Subcutaneous abdominal adipose tissue (tissue), 5 donors: Measurements from ENCODE around the gene UQCRC1.

Experiments
- H3K27ac ChIP-seq: one replicate; pipeline ENCODE4 v1.7.0; 2013; ENCODE audit warnings: low read depth, mild to moderate bottlenecking, inconsistent platforms, low read length, moderate library complexity
- H3K27me3 ChIP-seq, 5 donors: one replicate each; pipeline ENCODE4 v1.7.0; 2013; ENCODE audit warnings: low read length in 5 of 5, inconsistent platforms in 1 of 5; ENCODE audit not compliant: control insufficient read depth in 5 of 5, insufficient read depth in 4 of 5
- H3K36me3 ChIP-seq, 5 donors: one replicate each; pipeline ENCODE4 v1.7.0; 2013; ENCODE audit warnings: low read length in 5 of 5; ENCODE audit not compliant: control insufficient read depth in 5 of 5, insufficient read depth in 5 of 5
- H3K4me1 ChIP-seq, 5 donors: one replicate each; pipeline ENCODE4 v1.7.0; 2013; ENCODE audit warnings: low read length in 5 of 5, mild to moderate bottlenecking in 3 of 5, moderate library complexity in 1 of 5; ENCODE audit not compliant: control insufficient read depth in 5 of 5, insufficient read depth in 5 of 5
- H3K4me3 ChIP-seq, 5 donors: one replicate each; pipeline ENCODE4 v1.7.0; 2013; ENCODE audit warnings: low read length in 5 of 5, low read depth in 1 of 5
- H3K9ac ChIP-seq, 5 donors: one replicate each; pipeline ENCODE4 v1.7.0; 2013; ENCODE audit warnings: low read length in 5 of 5, mild to moderate bottlenecking in 4 of 5, moderate library complexity in 3 of 5
- H3K9me3 ChIP-seq, 5 donors: one replicate each; pipeline ENCODE4 v1.7.0; 2013; ENCODE audit warnings: low read length in 5 of 5; ENCODE audit not compliant: control insufficient read depth in 5 of 5
- donor health status: healthy.
- donor health status: healthy.
- donor health status: healthy.
- donor health status: healthy.
- donor health status: healthy.

The UQCRC1 gene

GRCh38 chr3:48647714-48648113, 38.3 kb upstream of the UQCRC1 start:
- no peaks in the 10 kb centered on the region for H3K9me3 ChIP-seq
- peaks cover 0 to 4% (median 0%) of the 10 kb centered on the region in 5 donors for H3K27me3 ChIP-seq
- H3K27ac ChIP-seq = no peak overlapping the region
- no peak overlapping the region for H3K4me3 ChIP-seq
- no peaks in the 10 kb centered on the region for H3K4me1 ChIP-seq
- no peak overlapping the region for H3K9ac ChIP-seq
- no peaks in the 10 kb centered on the region for H3K36me3 ChIP-seq

GRCh38 chr3:48644898-48645760, 35.7 kb upstream of the UQCRC1 start:
- Histone ChIP-seq H3K27me3 (peaks cover 0 to 4% (median 0%) of the 10 kb centered on the region in 5 donors), H3K9me3 (no peaks in the 10 kb centered on the region), H3K36me3 (no peaks in the 10 kb centered on the region), H3K4me3 (no peak overlapping the region), H3K4me1 (no peaks in the 10 kb centered on the region), H3K27ac (no peak overlapping the region), H3K9ac (no peak overlapping the region)

- H3K9ac ChIP-seq = no peak overlapping the region
- H3K4me1 ChIP-seq = no peaks in the 10 kb centered on the region
- H3K4me3 ChIP-seq = no peak overlapping the region
- no peak overlapping the region for H3K27ac ChIP-seq
- no peaks in the 10 kb centered on the region for H3K36me3 ChIP-seq
- no peaks in the 10 kb centered on the region for H3K9me3 ChIP-seq
- peaks cover 0 to 4% (median 0%) of the 10 kb centered on the region in 5 donors for H3K27me3 ChIP-seq
Observed at GRCh38 chr3:48642605-48643004, 33.2 kb upstream of the UQCRC1 start.

GRCh38 chr3:48641396-48641795, 31.9 kb upstream of the UQCRC1 start:
- H3K4me1 ChIP-seq = peaks cover 0 to 3% (median 2%) of the 10 kb centered on the region in 5 donors
- H3K27me3 ChIP-seq = peaks cover 0 to 4% (median 0%) of the 10 kb centered on the region in 5 donors
- H3K4me3 ChIP-seq = no peak overlapping the region
- no peaks in the 10 kb centered on the region for H3K9me3 ChIP-seq
- no peak overlapping the region for H3K9ac ChIP-seq
- H3K36me3 ChIP-seq = no peaks in the 10 kb centered on the region
- no peak overlapping the region for H3K27ac ChIP-seq

- no peaks in the 10 kb centered on the region for H3K36me3 ChIP-seq
- peaks cover 0 to 4% (median 0%) of the 10 kb centered on the region in 5 donors for H3K27me3 ChIP-seq
Observed at GRCh38 chr3:48639944-48640606, 30.6 kb upstream of the UQCRC1 start.

GRCh38 chr3:48637305-48637704, 27.9 kb upstream of the UQCRC1 start:
- H3K27ac ChIP-seq = no peak overlapping the region

More at GRCh38 chr3:48639944-48640606, 30.6 kb upstream of the UQCRC1 start:
- Histone ChIP-seq H3K4me1 (peaks cover 0 to 14% (median 13%) of the 10 kb centered on the region in 5 donors), H3K9ac (no peak overlapping the region), H3K27ac (no peak overlapping the region), H3K9me3 (no peaks in the 10 kb centered on the region), H3K4me3 (no peak overlapping the region)

GRCh38 chr3:48636149-48636655, 26.8 kb upstream of the UQCRC1 start:
- peaks cover 0 to 22% (median 13%) of the 10 kb centered on the region in 5 donors for H3K36me3 ChIP-seq
- H3K27me3 ChIP-seq = no peaks in the 10 kb centered on the region
- peak overlapping the region; percentile 81 to 87 (median 83) for H3K4me3 ChIP-seq
- H3K9me3 ChIP-seq = no peaks in the 10 kb centered on the region
- H3K4me1 ChIP-seq = peaks cover 7 to 28% (median 25%) of the 10 kb centered on the region in 5 donors
- peak overlapping the region; percentile 16 to 86 (median 78) for H3K9ac ChIP-seq
- H3K27ac ChIP-seq = no peak overlapping the region

More at GRCh38 chr3:48637305-48637704, 27.9 kb upstream of the UQCRC1 start:
- Histone ChIP-seq H3K9me3 (no peaks in the 10 kb centered on the region), H3K4me3 (no peak overlapping the region), H3K36me3 (peaks cover 0 to 11% (median 8%) of the 10 kb centered on the region in 5 donors), H3K27me3 (no peaks in the 10 kb centered on the region), H3K4me1 (peaks cover 7 to 28% (median 25%) of the 10 kb centered on the region in 5 donors), H3K9ac (no peak overlapping the region)

GRCh38 chr3:48635222-48636021, 26.0 kb upstream of the UQCRC1 start, which contains the start of gene SLC26A6:
TSS of gene SLC26A6 (minus strand) at chr3:48635461. CDS start at chr3:48635393, 68 bp downstream.
- Histone ChIP-seq H3K9me3 (no peaks in the 10 kb centered on the region), H3K4me1 (peaks cover 7 to 28% (median 25%) of the 10 kb centered on the region in 5 donors), H3K27me3 (no peaks in the 10 kb centered on the region), H3K9ac (peak within 1 kb of the TSS; percentile 16 to 86 (median 81)), H3K4me3 (peak within 1 kb of the TSS; percentile 81 to 87 (median 83)), H3K36me3 (peaks cover 0 to 30% (median 21%) of the 10 kb centered on the region in 5 donors), H3K27ac (peak within 1 kb of the TSS; percentile 52)

- no peaks in the 10 kb centered on the region for H3K27me3 ChIP-seq
- no peak overlapping the region for H3K27ac ChIP-seq
- peak overlapping the region; percentile 78 to 85 (median 81) for H3K4me3 ChIP-seq
- no peaks in the 10 kb centered on the region for H3K9me3 ChIP-seq
- H3K36me3 ChIP-seq = peaks cover 0 to 36% (median 27%) of the 10 kb centered on the region in 5 donors
- peak overlapping the region in 4 of 5 donors; percentile 74 to 86 (median 82) for H3K9ac ChIP-seq
- peaks cover 7 to 28% (median 25%) of the 10 kb centered on the region in 5 donors for H3K4me1 ChIP-seq
Observed at GRCh38 chr3:48634661-48635221, 25.3 kb upstream of the UQCRC1 start.
